ENCODE results near the gene IRF2BP1.
"Not testable (repeated sequence)": the region's sequence is repeated elsewhere in the genome, so short reads cannot be mapped to it uniquely, and the experiment has no call there.

Gene IRF2BP1

DNA sequence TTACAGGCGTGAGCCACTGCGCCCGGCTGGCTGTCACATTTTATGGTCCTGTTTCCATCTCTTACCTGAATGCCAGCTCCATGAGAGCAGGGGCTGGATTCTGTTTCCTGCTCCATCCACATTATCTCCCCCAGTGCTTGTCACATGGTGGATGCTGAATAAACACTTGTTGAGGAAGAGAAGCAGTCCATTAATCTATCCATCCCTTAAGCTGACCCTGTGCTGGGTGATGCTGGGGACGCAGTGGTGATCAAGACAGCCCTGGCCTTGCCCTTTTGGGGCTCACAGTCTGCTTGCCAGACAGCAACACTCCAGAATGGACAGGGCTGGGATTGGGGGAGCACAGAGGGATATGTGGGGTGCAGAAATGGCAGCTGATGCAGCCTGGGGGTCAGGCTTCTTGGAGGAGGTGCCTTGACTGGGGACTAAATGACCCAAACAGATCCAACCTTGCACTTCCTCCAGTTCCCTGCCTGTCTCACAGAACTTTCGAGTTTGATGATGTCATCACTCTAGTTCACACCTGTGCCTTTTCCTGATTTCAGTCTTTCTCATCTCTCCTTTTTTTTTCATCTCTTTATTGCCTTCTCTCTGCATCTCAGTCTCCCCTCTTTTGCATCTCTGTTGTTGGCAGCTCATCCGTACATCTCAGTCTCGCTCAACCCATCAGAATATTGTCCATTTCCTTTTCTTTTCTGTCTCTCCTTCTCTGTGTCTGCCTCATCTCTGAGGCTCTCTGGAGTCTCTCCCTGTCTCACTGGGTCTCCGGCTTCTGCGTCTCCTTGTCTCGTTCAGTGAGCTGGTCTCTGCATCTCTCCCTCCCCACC is 4.6 kb downstream of the IRF2BP1 start:
- no peak for DNase-seq

DNA sequence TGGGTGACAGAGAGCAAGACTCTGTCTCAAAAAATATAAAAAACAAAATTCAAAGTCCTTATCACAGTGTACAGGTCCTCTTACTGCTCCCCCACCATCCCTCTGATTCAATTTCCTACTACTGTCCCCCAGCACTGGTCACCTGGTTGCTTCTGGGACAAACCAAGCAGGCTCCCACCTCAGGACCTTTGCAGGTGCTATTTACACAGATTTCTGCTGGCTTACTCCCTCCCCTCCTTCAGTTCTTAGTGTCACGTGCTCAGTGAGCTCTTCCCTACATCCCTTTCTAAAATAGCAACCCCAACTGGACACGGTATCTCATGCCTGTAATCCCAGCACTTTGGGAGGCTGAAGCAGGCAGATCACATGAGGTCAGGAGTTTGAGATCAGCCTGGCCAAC is 6.0 kb downstream of the IRF2BP1 start:
- no peak for DNase-seq

GRCh38 chr19:45879055-45879454 is 6.9 kb downstream of the IRF2BP1 start:
- DNase-seq: no peak

DNA sequence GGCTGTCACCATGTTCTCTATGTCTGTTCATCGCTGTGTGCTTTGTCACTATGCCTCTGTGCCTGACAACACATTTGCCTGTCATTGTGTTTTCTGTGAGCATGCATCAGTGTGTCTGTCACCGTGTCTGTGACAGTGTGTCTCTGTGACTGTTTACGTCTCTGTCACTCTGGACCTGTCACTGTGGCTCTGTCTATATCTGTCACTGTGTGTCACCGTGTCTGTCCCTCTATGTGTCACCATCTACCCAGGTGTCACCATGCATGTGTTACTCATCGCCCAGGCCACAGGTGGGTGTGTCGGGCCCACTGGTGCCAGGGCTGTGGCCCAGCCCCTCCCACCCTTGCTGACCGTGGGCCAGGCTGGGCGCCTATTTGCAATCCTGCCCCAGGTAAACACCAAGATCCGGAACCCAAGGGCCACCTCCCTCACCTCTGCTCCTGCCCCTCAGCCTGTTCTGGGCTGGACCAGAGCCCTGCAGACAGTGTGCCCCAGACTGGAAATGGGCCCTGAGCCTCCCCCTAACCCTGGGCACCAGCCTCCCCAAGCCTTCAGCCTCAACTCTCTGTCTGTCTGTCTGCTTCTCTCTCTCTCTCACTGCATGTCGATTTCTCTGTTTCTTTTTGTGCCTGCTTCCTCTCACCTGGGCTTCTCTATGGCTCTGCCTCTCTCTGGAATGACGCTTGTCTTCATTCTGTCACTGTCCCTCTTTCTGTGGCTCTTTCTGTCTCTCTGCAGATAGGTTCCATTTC is 7.7 kb downstream of the IRF2BP1 start:
- DNase-seq: no peak

- no peak for DNase-seq
These were observed 9.3 kb downstream of the IRF2BP1 start for GRCh38 chr19:45876411-45877197.

DNA sequence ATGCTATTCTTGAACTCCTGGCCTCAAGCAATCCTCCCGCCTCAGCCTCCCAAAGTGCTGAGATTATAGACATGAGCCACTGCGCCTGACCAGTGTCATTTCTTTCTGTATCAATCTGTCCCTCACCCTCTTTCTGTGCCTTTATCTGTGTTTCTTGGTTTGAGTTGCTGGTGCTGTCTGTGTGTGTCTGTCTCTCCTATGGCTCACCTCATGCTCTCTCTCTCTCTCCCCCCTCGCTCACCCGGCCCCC is 9.9 kb downstream of the IRF2BP1 start:
- DNase-seq: no peak

DNA sequence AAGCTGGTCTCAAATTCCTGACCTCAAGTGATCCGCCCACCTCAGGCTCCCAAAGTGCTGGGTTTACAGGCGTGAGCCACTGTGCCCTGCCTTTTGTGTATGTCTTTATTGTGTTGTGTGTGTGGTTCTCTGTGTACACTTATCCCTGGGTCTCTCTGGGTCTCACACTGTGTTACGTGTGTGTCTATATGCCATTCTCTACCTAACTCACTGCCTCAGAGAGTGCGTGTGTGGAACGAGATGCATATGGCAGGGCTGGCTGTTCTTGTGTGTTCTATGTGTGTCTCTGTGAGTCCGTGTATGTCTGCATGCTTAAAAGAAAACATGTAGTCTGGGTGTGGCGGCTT is 11.3 kb downstream of the IRF2BP1 start:
- no peak for DNase-seq

DNA sequence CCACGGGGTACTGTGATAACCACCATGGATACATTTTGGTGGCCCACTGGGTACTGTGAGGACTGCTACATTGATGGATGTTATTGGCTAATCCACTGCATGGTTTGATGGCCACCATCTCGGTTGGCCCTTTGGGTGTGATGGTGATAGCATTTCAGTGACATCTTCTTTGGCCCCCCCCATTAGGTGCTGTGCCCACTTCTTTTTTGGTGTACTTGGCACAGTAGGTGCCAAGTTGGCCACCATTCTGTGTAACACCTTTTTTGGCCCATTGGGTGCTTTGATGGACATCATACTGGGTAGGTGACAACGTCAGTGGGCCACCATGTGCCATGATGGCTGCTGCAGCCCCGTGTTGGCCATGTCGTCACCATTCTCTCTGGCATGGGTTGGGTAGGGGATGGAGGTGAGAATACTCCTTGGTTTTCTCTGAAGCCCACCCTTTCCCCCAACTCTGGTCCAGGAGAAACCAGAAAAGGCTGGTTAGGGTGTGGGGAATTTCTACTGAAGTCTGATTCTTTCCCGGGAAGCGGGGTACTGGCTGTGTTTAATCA is 12.6 kb downstream of the IRF2BP1 start:
- no peak for DNase-seq

GRCh38 chr19:45872095-45872919 is 13.6 kb downstream of the IRF2BP1 start:
- no peak for DNase-seq

GRCh38 chr19:45870798-45871197 is 15.1 kb downstream of the IRF2BP1 start:
- DNase-seq: no peak

DNA sequence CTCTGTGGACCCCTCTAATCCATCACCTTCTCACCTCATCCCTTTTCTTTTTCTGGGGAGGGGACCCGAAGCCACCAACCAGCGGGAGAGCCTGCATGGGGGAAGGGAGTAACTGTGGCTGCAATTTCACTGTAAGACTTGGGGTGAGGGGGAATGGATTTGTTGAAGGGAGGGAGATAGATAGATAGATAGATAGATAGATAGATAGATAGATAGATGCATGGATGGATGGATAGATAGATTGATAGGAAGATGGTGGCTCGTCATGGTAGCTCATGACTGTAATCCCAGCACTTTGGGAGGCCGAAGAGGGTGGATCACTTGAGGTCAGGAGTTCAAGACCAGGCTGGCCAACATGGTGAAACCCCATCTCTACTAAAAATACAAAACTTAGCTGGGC is 18.7 kb downstream of the IRF2BP1 start:
- DNase-seq: not testable (repeated sequence)

- no peak for DNase-seq
These were observed 19.4 kb downstream of the IRF2BP1 start for GRCh38 chr19:45866400-45867176.

- no peak for DNase-seq
These were observed 20.5 kb downstream of the IRF2BP1 start for GRCh38 chr19:45865269-45865948.

DNA sequence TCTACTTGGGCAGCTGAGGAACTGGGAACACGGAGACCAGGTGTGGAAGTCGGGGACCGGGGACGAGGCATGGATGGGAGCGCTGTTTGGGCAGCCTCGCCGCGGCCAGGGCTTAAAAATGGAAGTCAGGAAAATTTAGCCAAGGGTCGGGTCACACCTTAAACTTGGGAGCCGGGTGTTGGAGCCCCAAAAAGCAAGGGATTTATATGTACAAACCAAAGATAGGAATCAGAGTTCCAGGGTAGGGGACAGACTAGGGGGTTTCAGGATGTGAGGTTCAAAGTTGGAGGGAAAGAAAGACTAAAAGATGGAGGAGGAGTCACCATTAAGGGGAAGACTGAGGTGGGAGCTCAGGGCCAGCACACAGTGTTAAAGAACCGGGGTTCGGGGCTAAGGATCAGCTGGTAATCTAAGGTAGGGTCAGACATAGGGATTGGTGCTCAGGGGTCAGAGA is 21.3 kb downstream of the IRF2BP1 start:
- no peak for DNase-seq

GRCh38 chr19:45863840-45864628 is 21.9 kb downstream of the IRF2BP1 start, which contains the start of gene FOXA3:
FOXA3 (plus strand) TSS chr19:45864326; CDS start chr19:45864457, 131 bp downstream.
- no peak for DNase-seq

GRCh38 chr19:45863335-45863839 is 22.6 kb downstream of the IRF2BP1 start:
- DNase-seq: no peak

DNA sequence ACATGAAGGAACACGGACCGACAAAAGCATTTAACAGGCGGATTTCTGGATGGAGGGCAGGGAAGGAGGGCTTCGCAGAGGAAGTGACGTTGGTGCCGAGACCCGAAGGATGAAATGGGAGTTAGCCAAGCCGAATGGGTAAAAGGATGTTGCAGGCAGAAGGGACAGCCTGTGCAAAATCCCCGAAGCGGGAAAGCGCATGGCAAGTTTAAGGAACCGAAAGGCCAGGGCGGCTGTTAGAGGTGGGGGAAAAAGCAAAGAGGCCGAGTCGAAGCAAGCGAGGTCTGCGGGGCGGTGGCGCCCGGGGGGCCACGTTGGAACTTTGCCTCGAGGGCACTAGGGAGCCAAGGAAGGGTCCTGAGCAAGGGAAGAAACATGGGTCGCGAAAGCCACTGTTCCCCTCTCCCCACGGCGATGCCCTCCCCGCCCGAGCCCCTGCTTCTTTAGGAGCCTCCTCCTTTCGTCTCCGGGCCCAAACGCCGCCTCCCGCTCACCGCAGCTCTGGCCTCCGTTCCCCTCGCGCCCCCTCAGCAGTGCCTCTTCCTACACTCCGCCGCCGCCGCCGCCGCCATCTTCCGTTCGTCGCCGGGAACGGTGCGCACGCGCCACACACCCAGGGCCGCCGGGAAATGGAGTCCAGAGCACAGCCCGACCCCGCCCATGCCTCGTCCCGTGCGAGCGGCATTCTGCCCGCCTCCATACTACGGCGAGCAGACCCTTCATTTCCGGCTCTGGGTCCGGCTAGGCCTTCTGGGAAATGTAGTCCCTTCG is 23.2 kb downstream of the IRF2BP1 start, which contains the start of gene SYMPK:
Gene SYMPK, minus strand, starts transcription at position 584 of the 771 bp plus-strand sequence. CDS start 8,652 bp downstream, outside the sequence.
- DNase-seq: peak; percentile 86 to 94

DNA sequence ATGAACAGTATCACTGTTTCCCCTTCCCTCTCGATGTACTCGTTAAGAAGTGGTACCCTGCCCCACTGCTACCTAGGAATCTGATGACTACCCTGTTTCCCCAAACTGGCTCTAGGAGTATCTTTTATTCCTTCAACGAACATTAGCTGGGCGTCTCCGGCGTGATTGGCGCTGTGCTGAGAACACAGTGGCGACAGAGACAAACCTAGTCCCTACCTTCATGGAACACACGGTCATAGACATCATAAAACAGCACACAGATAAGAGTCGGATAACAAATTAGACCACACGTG is 23.7 kb downstream of the IRF2BP1 start:
- DNase-seq: no peak

Measured in SW 1271 (cell line).